Brain microvascular endothelial cell (primary cell): ENCODE data around the gene PLXNA2.

ENCODE experiments used
- DNase-seq: peaks from one replicate; pipeline ENCODE4 v3.0.0-alpha.2; 2020
- H3K27ac ChIP-seq: fragments of 250-450 bp; sonication (Bioruptor Pico); 2 replicates; pipeline ENCODE4 v1.5.1; 2020; ENCODE audit warnings: mild to moderate bottlenecking, moderate library complexity
- H3K27me3 ChIP-seq: fragments of 250-450 bp; sonication (Bioruptor Pico); replicated peaks from 2 replicates; pipeline ENCODE4 v1.5.1; 2020; ENCODE audit warnings: mild to moderate bottlenecking
- H3K36me3 ChIP-seq: fragments of 250-450 bp; sonication (Bioruptor Pico); replicated peaks from 2 replicates; pipeline ENCODE4 v1.5.1; 2020; ENCODE audit warnings: mild to moderate bottlenecking
- H3K4me3 ChIP-seq: 2 replicates; pipeline ENCODE4 v1.5.1; 2011; ENCODE audit warnings: low read depth, mild to moderate bottlenecking, control low read depth, low read length, moderate library complexity
- in situ Hi-C: cut with HindIII; loops from 2 replicates; pipeline ENCODE4 v1.10.0; 2017; ENCODE audit warnings: low sequenced_read_pairs, low pct_ligation_motif_present
- TF ChIP-seq, protein P1 (sequence below): IDR thresholded peaks from 2 replicates; pipeline ENCODE4 v1.5.1; 2011; ENCODE audit warnings: low read depth, mild to moderate bottlenecking, moderate library complexity, low read length, control low read depth, inconsistent platforms; ENCODE audit errors: missing control alignments

Gene PLXNA2

DNA sequence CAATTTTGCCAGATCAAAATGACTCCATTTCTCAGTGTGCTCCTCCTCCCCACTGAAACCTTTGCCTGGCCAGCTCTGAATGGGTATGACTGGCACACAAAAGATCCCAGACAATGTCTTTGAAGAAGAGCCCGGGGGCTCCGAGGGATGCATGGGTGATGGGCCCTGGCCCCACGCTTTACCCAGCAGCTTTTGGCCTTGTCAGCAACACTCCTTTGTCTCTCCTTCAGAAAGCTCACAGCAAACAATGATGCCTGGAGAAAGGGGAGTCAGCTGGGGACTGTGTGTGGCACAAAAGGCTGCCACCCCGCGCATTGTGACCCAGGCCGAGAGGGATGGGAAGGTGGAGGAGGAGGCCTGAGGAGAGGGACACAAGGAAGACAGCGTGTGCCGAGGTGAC is 45.9 kb downstream of the PLXNA2 start:
- in situ Hi-C loops = no loop called here
- H3K4me3 ChIP-seq = no peak overlapping the region

DNA sequence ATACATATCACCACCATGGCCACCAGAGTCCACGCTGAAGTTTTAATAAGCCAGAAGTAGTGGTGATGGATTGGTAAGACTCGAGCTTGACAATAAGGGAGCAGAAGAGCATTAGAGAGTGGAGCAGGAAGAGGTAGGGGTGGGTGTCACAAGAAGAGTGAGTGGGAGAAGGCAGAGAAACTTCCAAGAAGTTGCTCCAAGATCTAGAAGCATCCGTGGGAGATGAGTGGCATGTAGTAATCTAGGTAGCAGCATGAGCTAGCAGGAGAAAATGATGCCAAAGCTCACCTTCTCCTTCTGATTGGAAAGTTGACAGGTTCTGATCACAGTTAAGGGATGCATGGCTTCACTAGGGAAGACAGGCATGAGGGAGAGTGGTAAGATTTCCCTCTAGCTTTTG is 49.2 kb downstream of the PLXNA2 start:
- no peak overlapping the region for H3K4me3 ChIP-seq
- no peaks in the 10 kb centered on the region for H3K27me3 ChIP-seq
- H3K36me3 ChIP-seq = no peaks in the 10 kb centered on the region
- H3K27ac ChIP-seq = no peak overlapping the region
- TF ChIP-seq, protein P1, sequence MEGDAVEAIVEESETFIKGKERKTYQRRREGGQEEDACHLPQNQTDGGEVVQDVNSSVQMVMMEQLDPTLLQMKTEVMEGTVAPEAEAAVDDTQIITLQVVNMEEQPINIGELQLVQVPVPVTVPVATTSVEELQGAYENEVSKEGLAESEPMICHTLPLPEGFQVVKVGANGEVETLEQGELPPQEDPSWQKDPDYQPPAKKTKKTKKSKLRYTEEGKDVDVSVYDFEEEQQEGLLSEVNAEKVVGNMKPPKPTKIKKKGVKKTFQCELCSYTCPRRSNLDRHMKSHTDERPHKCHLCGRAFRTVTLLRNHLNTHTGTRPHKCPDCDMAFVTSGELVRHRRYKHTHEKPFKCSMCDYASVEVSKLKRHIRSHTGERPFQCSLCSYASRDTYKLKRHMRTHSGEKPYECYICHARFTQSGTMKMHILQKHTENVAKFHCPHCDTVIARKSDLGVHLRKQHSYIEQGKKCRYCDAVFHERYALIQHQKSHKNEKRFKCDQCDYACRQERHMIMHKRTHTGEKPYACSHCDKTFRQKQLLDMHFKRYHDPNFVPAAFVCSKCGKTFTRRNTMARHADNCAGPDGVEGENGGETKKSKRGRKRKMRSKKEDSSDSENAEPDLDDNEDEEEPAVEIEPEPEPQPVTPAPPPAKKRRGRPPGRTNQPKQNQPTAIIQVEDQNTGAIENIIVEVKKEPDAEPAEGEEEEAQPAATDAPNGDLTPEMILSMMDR = no peak
- DNase-seq = no peak
- in situ Hi-C loops = no loop called here

More for the DNA sequence above, 45.9 kb downstream of the PLXNA2 start:
- H3K27me3 ChIP-seq = no peaks in the 10 kb centered on the region
- TF ChIP-seq, protein P1 = no peak
- H3K27ac ChIP-seq = no peak overlapping the region
- no peak for DNase-seq
- no peaks in the 10 kb centered on the region for H3K36me3 ChIP-seq

DNA sequence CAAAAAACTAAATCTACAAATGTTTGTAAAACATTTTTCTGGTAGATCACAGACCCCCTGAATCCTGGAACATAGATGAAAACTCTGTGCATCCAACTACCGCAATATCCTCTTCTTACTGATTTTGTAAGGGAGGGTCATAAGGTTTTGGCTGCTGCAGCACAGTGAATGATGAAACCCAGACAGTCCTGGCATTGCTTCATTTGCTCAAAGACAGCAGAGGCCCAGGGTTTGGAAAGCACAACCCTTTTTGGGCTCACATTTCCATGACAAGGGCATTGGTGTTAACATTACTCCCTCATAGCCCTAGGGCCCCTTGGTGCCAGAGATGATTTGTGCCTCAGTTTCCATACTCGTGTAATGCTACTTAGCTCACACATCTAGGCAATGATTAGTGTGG is 51.2 kb downstream of the PLXNA2 start:
- DNase-seq = no peak

DNA sequence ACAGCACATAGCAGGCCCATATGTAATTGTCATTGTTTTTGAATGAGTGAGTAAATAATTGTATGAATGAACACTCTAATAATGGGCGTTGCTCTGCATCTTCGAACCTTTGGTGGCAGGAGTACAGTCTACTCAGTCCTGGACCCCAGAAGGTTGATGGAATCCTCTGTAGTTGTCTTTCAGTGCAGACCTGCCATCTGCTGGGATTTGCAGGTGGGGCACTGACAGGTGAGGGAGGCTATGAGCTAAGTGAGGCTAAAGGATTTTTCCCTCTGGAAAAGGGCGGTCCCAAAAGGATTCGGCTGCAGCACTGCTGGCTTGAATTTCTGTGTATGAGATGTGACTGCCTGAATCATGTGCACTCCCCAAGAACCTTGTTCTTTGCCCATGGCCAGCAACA is 53.4 kb downstream of the PLXNA2 start:
- Histone ChIP-seq H3K36me3 (no peaks in the 10 kb centered on the region), H3K27ac (no peak overlapping the region), H3K27me3 (no peaks in the 10 kb centered on the region), H3K4me3 (no peak overlapping the region)
- TF ChIP-seq, protein P1 = no peak
- no peak for DNase-seq
- in situ Hi-C loops = no loop called here

More for the DNA sequence above, 51.2 kb downstream of the PLXNA2 start:
- Histone ChIP-seq H3K36me3 (no peaks in the 10 kb centered on the region), H3K27ac (no peak overlapping the region), H3K4me3 (no peak overlapping the region), H3K27me3 (no peaks in the 10 kb centered on the region)
- TF ChIP-seq, protein P1 = no peak
- in situ Hi-C loops = no loop called here

DNA sequence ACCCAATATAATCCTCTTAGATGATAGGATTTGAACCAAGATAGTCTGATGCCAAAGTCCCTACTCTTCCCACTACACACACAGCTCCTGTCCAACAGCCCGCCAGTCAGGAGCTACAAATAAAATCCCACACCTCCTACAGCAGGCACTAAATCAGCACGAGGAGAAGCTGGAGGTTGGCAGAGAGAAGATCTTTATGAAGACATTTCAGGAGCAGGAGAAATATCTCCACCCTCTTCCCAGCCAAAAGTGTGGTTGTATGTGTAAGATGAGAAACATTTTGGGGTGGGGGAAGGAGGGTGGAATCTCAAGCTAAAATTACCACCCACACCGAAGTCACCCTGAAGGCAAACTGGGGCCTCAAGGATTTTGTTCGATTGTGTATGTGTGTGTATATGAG is 54.5 kb downstream of the PLXNA2 start:
- TF ChIP-seq, protein P1 = no peak
- no peaks in the 10 kb centered on the region for H3K36me3 ChIP-seq

DNA sequence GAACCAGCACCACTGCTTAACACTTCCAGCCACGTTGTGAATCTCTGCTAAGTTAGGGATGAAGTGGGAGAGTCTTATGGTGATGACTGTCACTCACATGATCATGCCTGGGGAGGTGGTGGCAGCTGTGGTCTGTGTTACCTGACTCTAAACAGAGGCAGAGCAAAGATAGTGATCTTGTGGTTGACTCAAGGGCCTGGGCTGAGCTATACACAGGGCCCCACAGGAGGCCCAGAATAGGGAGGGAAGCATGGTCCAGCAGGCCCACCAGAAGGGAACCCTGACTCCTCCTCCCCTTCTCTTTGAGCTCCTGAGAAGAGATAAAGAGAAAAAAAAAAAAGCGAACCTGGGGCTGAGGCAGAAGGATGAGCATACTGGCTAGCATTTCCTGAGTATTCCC is 55.0 kb downstream of the PLXNA2 start:
- no peak overlapping the region for H3K27ac ChIP-seq
- TF ChIP-seq, protein P1 = no peak
- no peaks in the 10 kb centered on the region for H3K36me3 ChIP-seq
- in situ Hi-C loops = no loop called here
- no peaks in the 10 kb centered on the region for H3K27me3 ChIP-seq
- no peak overlapping the region for H3K4me3 ChIP-seq
- no peak for DNase-seq

More for the DNA sequence above, 54.5 kb downstream of the PLXNA2 start:
- DNase-seq = no peak
- H3K27me3 ChIP-seq = no peaks in the 10 kb centered on the region
- H3K4me3 ChIP-seq = no peak overlapping the region
- H3K27ac ChIP-seq = no peak overlapping the region
- in situ Hi-C loops = no loop called here
